HG03457 (cell line): ENCODE data around the gene C15orf39.
"Not testable (repeated sequence)": the region's sequence is repeated elsewhere in the genome, so short reads cannot be mapped to it uniquely, and the experiment has no call there.

Experiments used
- ATAC-seq: cut with Tn5 transposase; IDR thresholded peaks from one replicate; pipeline ENCODE4 v1.9.1; 2021; ENCODE audit warnings: moderate number of reproducible peaks; ENCODE audit not compliant: unreplicated experiment

C15orf39 gene

GRCh38 chr15:75209289-75209676, 7.6 kb downstream of the C15orf39 start:
- ATAC-seq, result no peak

GRCh38 chr15:75210811-75211230, 9.1 kb downstream of the C15orf39 start:
- no peak for ATAC-seq

GRCh38 chr15:75211436-75212199, 9.9 kb downstream of the C15orf39 start:
- no peak for ATAC-seq

GRCh38 chr15:75212200-75212858, 10.6 kb downstream of the C15orf39 start:
- no peak for ATAC-seq

- no peak for ATAC-seq
Observed at GRCh38 chr15:75213212-75213767, 11.6 kb downstream of the C15orf39 start.

- no peak for ATAC-seq
Observed at GRCh38 chr15:75213768-75214221, 12.1 kb downstream of the C15orf39 start.

GRCh38 chr15:75214293-75215096, 12.8 kb downstream of the C15orf39 start:
- ATAC-seq, result no peak

- ATAC-seq, result no peak
Observed at GRCh38 chr15:75215107-75216004, 13.7 kb downstream of the C15orf39 start.

GRCh38 chr15:75217012-75217411, 15.3 kb downstream of the C15orf39 start:
- ATAC-seq, result no peak

- ATAC-seq, result not testable (repeated sequence)
Observed at GRCh38 chr15:75217574-75217973, 15.9 kb downstream of the C15orf39 start.

GRCh38 chr15:75219507-75219929, 17.8 kb downstream of the C15orf39 start:
- not testable (repeated sequence) for ATAC-seq

- ATAC-seq, result no peak
Observed at GRCh38 chr15:75223688-75224087, 22.0 kb downstream of the C15orf39 start.

GRCh38 chr15:75224281-75224680, 22.6 kb downstream of the C15orf39 start:
- no peak for ATAC-seq

- ATAC-seq, result not testable (repeated sequence)
Observed at GRCh38 chr15:75225102-75225836, 23.6 kb downstream of the C15orf39 start.

- no peak for ATAC-seq
Observed at GRCh38 chr15:75225951-75226732, 24.5 kb downstream of the C15orf39 start.

- ATAC-seq, result not testable (repeated sequence)
Observed at GRCh38 chr15:75227112-75227511, 25.4 kb downstream of the C15orf39 start.

- ATAC-seq, result no peak
Observed at GRCh38 chr15:75227663-75228280, 26.1 kb downstream of the C15orf39 start.

- ATAC-seq, result no peak
Observed at GRCh38 chr15:75228787-75229186, 27.1 kb downstream of the C15orf39 start.
